SIG-M5 (cell line): ENCODE results near the gene DPYSL3.

Source experiments
- DNase-seq: peaks from one replicate; lab custom pipeline; 2025; lab: John Stamatoyannopoulos, UW

The DPYSL3 gene

DNA sequence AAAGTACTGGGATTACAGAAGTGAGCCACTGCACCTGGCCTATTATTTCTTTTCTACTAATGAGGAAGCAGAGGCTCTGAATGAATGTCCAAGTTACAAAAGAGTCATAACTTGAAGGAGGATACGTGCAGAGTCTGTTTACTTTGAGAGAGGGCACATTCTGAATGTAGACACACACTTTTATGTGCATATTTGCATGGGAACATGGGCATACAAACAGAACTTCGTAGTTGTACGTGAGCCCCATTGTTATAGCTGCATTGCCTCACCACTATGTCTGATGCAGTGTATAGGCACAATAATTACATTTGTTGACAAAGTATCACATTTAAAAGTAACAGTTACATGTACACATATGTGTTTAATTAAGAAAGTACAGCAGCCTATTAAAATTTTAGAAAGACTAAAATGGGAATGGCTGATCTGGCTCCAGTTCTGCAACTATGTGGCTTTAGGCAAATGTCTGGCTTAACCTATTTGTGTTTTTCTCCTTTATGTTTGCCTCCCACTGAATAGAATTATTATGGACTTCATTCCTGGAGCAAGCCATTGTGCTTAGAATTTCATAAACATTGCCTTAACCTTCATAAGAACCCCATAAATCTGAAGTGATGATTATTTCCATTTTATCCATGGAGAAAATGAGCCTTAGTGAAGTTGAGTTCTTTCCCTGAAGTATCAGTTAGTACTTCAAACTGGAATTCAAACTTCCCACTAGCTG is 3.0 kb upstream of the DPYSL3 start:
- DNase-seq, result no peak

DNA sequence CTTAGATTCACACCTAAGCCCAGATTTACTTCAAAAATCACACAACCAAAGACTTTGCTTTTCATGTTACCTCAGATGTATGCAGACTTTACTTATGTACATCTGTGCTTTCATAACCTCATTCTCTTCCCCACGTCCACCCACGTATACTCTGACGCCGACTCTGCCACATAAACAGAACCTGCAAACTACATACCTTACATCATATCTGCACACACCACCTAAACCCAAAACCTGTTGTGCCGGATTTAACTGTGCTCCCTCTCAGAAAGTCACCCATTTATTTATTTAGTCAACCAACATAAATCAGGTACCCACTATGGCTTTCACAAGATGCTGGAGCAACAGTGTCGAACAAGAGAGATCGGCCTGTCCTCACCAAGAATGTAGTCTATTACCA is 1.0 kb upstream of the DPYSL3 start:
- no peak for DNase-seq

DNA sequence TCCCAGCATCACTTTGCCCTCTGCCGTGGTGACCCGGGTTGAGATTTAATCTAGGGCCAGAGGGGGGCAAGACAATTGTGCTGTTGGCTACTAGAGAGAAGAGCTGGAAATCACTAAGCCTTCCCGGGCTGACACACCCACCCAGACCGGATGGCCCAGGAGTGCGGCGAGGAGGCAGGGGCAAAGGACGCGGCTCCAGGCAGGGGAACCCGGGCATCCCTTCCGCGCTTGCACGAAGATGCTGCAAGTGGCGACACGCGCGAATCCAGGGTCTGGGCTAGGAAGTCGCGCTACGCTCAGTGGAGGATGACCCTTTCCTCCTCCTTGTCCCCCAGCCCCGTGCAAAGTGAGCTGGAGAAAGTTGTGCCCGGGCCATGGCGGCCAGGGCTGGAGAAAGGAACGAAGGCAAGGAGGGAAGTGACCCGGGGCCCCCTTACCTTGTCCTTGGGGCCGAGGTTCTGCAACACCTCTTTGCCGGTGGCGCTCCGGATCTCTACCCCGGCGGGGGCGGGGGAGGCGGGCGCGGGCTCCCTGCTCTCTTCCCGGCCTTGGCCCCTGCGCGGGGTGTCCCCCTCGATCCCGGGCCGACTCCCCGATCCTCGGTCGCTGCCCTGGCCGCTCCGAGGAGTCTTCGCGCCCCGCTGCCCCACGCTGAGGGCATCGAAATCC is 693 bp downstream of the DPYSL3 start:
- DNase-seq, result no peak

DNA sequence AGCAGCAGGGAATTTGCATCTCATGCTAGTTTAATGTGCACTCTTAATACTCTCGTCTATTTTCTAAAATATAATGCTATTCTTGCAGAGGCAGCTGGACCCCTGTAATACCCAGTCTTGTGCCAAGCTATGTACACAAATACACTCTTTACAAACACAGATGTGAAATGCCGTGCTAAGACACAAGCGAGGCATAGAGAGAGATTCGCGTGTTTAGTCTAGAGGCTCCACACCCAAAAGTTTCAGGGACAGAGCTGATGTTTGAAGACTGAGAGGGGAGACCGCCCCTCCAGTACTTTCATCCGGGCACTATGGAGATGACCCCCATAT is 1.2 kb downstream of the DPYSL3 start:
- no peak for DNase-seq

- DNase-seq, result no peak
Measured at GRCh38 chr5:147507480-147508126, 2.3 kb downstream of the DPYSL3 start.

- no peak for DNase-seq
Measured at GRCh38 chr5:147504535-147504934, 5.3 kb downstream of the DPYSL3 start.

- no peak for DNase-seq
Measured at GRCh38 chr5:147504011-147504410, 5.9 kb downstream of the DPYSL3 start.

GRCh38 chr5:147490989-147491388 is 18.9 kb downstream of the DPYSL3 start:
- no peak for DNase-seq

GRCh38 chr5:147487031-147487750 is 22.7 kb downstream of the DPYSL3 start:
- DNase-seq, result no peak

DNA sequence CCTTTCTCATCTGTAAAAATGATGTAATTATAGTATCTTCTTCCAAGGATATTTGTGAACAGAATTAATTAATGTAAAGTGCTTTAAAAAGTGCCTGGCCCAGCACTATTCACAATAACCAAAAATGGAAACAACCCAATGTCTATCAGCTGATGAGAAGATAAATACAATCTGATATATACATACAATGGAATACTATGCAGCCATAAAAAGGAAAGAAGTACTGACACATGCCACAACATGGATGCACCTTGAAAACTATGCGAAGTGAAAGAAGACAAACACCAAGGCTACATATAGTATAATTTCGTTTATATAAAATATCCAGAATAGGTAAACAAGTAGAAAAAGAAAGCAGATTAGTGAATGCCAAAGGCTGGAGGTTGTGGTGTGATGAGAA is 24.1 kb downstream of the DPYSL3 start:
- no peak for DNase-seq

GRCh38 chr5:147485046-147485445 is 24.8 kb downstream of the DPYSL3 start:
- no peak for DNase-seq

DNA sequence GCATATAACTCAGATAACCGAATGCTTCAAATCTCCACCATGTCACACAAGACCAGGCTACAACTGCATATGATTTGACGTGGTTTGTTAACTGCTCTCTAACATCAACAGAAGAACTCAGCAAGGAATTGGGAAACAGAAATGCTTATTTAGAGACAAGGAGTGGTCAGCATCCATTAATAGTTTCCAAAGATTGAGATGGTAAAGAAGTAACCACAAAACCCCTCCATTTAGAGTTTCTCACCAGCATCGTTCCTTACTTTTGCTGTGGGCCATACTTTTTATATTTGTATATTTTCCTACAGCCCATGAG is 25.2 kb downstream of the DPYSL3 start:
- DNase-seq, result no peak

GRCh38 chr5:147483961-147484707 is 25.7 kb downstream of the DPYSL3 start:
- no peak for DNase-seq

DNA sequence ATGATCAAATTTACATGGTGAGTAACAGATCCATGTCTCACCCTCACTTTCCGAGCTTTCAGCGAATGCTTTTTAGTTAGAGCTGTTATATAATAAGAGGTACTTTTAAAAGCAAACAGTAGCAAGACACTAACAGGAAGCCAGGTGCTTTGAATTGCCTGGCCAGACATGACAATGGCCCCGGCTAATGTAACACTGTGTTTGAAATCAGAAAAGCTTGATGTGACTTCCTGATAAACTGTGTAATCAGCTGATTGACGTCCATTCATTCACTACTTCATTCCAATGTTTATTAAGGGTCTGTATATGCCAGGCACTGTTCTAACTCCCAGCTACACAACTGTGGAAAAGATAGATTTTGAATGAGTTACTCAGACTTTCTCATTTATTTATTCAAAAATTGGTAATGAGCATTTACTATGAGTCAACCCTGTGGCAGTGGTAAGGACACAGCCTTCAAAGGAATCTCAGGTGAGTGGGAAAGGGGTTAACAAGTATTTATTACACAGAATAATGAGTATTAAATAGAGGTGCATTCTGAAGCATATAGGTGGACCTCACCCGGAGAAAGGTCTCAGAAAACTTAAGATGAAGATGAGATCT is 26.6 kb downstream of the DPYSL3 start:
- no peak for DNase-seq

DNA sequence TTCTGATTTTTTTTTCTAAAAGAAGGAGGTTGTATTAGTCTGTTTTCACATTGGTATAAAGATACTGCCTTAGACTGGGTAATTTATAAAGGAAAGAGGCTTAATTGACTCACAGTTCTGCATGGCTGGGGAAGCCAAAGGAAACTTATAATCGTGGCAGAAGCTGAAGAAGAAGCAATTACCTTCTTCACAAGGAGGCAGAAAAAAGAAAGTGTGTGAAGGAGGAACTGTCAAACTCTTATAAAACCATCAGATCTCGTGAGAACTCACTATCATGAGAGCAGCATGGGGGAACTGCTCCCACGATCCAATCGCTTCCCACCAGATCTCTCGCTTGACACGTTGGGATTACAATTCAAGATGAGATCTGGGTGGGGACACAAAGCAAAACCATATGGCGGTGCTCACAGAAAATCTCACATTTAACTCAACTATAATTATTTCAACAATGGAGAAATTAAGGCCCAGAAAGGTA is 27.1 kb downstream of the DPYSL3 start:
- no peak for DNase-seq

DNA sequence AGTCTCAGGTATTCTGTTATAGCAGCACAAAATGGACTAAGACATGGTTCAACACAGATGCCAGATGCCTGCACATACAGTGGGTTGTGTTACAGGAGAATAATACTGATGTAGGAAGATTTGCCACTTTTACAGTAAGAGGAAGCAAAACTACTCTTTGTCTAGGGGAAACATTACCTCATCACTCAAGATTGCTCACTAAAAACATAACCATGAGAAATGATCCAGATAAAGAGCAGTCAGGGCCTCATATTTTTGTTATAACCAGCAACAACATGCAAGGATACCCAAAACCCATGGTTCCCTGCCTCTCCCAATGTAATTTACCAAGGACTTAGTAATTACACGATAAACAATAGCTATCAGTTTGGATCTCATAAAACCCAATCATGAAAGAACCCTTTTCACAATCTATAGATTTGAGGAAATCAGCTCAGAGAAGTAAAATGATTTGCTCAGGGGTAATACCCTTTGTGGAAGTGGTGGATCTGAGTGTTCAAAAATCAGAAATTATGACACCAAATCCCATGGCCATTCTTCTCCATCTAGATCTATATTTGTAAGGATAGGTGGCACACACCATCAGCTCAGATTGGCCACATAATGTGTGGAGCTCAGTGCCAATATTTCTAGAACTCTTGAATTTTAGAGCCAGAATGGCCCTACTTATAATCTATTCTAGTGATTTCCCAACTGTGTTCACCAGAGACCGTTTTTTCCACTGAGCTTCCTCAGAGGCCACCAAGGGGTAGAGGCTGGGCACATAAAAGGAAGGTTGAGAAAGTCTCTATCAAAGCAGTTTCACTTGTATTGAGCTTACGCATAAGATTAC is 27.8 kb downstream of the DPYSL3 start:
- no peak for DNase-seq

- no peak for DNase-seq
Measured at GRCh38 chr5:147481376-147481775, 28.5 kb downstream of the DPYSL3 start.

GRCh38 chr5:147479949-147480348 is 29.9 kb downstream of the DPYSL3 start:
- no peak for DNase-seq

DNA sequence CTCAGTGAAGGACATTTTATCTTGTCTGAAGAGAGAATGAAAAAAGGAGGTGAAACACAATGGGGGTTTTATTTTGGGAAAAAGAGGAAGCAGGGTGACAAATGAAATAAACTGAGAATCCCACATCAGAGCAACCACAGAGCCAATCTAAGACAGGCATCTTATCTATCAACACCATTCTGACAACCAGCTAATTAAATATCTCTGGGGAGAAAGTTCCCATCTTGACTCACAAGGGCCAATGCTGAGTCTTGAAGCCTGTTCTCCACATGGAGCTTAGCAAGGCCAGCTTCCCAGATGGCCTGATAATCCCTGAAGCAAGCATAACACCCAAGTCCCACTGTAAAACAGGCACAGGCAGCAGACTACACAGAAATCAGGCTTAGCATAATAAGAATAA is 30.4 kb downstream of the DPYSL3 start:
- no peak for DNase-seq

DNA sequence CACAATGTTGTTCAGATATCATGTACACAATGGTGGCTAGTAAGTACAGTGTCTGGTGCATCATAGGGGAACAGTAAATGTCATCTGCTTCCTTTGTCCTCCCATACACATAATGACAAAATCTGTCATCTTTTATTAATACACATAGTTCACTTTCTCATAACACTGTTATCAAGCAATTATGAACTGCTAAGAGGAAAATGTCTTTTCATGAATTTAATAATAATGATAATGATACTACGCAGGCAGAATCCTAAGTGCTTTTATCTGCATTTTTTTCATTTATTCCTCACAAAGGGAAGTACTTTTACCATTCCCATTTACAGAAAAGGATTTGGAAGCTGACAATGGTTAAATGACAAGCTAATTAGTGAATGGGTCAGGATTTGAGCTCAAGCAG is 35.7 kb downstream of the DPYSL3 start:
- no peak for DNase-seq
